K562 (cell line): ENCODE measurements around the gene GLTPD2. TPM values are rescaled to one million over a fixed set of nuclear protein-coding genes. Genes with fewer than 3 reads are reported as not detected.

Source experiments
- ARID1B ChIP-seq: fragments of 450-650 bp; IDR thresholded peaks from 2 replicates; pipeline ENCODE4 v1.6.1; 2016; ENCODE audit warnings: antibody characterized with exemption, mild to moderate bottlenecking, inconsistent platforms
- DACH1 ChIP-seq: fragments of 450-650 bp; IDR thresholded peaks from 2 replicates; pipeline ENCODE4 v1.6.1; 2018; ENCODE audit not compliant: partially characterized antibody
- ELF4 ChIP-seq: fragments of 450-650 bp; formaldehyde crosslinking; IDR thresholded peaks from 2 replicates; pipeline ENCODE4 v1.4.0; 2022; ENCODE audit warnings: missing genetic modification characterization
- FIP1L1 ChIP-seq: fragments of 200-400 bp; formaldehyde crosslinking; IDR thresholded peaks from 2 replicates; pipeline ENCODE4 v1.6.1; 2018; ENCODE audit warnings: mild to moderate bottlenecking, low read depth, low read length; ENCODE audit not compliant: poor library complexity, severe bottlenecking
- KDM2B ChIP-seq: fragments of 250-450 bp; sonication (Bioruptor Pico); IDR thresholded peaks from 2 replicates; pipeline ENCODE4 v1.8.0; 2021; ENCODE audit warnings: mild to moderate bottlenecking, moderate library complexity
- KHSRP ChIP-seq: fragments of 450-650 bp; IDR thresholded peaks from 2 replicates; pipeline ENCODE4 v1.6.1; 2017
- KLF6 ChIP-seq: fragments of 250-450 bp; sonication (Bioruptor Pico); IDR thresholded peaks from 2 replicates; pipeline ENCODE4 v1.4.0; 2020; ENCODE audit warnings: mild to moderate bottlenecking, moderate library complexity, borderline replicate concordance
- NEUROD1 ChIP-seq: fragments of 150-350 bp; IDR thresholded peaks from 2 replicates; pipeline ENCODE4 v1.6.1; 2014; ENCODE audit warnings: borderline replicate concordance, low read length, low read depth; ENCODE audit not compliant: partially characterized antibody
- NR2F6 ChIP-seq: fragments of 450-650 bp; formaldehyde crosslinking; IDR thresholded peaks from 2 replicates; pipeline ENCODE4 v1.4.0; 2020; ENCODE audit warnings: mild to moderate bottlenecking
- OTX1 ChIP-seq: fragments of 450-650 bp; formaldehyde crosslinking; IDR thresholded peaks from 2 replicates; pipeline ENCODE4 v1.4.0; 2022; ENCODE audit warnings: mild to moderate bottlenecking
- POLR2AphosphoS2 ChIP-seq: IDR thresholded peaks from 2 replicates; pipeline ENCODE4 v1.6.1; 2012; ENCODE audit warnings: low read length, improper control_type of control experiment
- RFX5 ChIP-seq: IDR thresholded peaks from 2 replicates; pipeline ENCODE4 v1.6.1; 2011; ENCODE audit warnings: low read depth, mild to moderate bottlenecking, improper control_type of control experiment, low read length
- SMAD2 ChIP-seq: fragments of 150-350 bp; IDR thresholded peaks from 2 replicates; pipeline ENCODE4 v1.6.1; 2014; ENCODE audit warnings: low read depth, mild to moderate bottlenecking, low read length
- SOX6 ChIP-seq: fragments of 450-650 bp; IDR thresholded peaks from 2 replicates; pipeline ENCODE4 v1.6.1; 2014; ENCODE audit warnings: mild to moderate bottlenecking
- SPI1 ChIP-seq: IDR thresholded peaks from 2 replicates; pipeline ENCODE4 v1.6.1; 2011; ENCODE audit warnings: low read depth, low read length, control low read depth, borderline replicate concordance
- SRSF1 ChIP-seq: fragments of 200-400 bp; formaldehyde crosslinking; IDR thresholded peaks from 2 replicates; pipeline ENCODE4 v1.6.1; 2017; ENCODE audit warnings: mild to moderate bottlenecking, low read depth, low read length, moderate library complexity
- TAF15 ChIP-seq: fragments of 200-400 bp; formaldehyde crosslinking; IDR thresholded peaks from 2 replicates; pipeline ENCODE4 v1.6.1; 2017; ENCODE audit warnings: mild to moderate bottlenecking, low read depth, low read length, moderate library complexity
- TAL1 ChIP-seq: fragments of 450-650 bp; IDR thresholded peaks from 2 replicates; pipeline ENCODE4 v1.6.1; 2016; ENCODE audit warnings: mild to moderate bottlenecking
- TCFL5 ChIP-seq: fragments of 250-450 bp; sonication (Bioruptor Pico); conservative IDR thresholded peaks from 2 replicates; pipeline ENCODE4 v1.6.1; 2021; ENCODE audit warnings: mild to moderate bottlenecking, moderate library complexity, matching md5 sums
- ZBTB1 ChIP-seq: sonication (generic); formaldehyde crosslinking; IDR thresholded peaks from 2 replicates; pipeline ENCODE4 v1.8.1; 2023; ENCODE audit warnings: missing genetic modification reagents, low read depth, mild to moderate bottlenecking, borderline replicate concordance
- ZEB2 ChIP-seq: fragments of 450-650 bp; IDR thresholded peaks from 2 replicates; pipeline ENCODE4 v1.6.1; 2016
- ZNF431 ChIP-seq: sonication (generic); formaldehyde crosslinking; IDR thresholded peaks from 2 replicates; pipeline ENCODE4 v1.8.0; 2022; ENCODE audit warnings: mild to moderate bottlenecking, missing genetic modification reagents
- ZNF79 ChIP-seq: fragments of 250-450 bp; sonication (Bioruptor Pico); IDR thresholded peaks from 2 replicates; pipeline ENCODE4 v1.4.0; 2020; ENCODE audit warnings: low read depth, mild to moderate bottlenecking, moderate library complexity
- polyA plus RNA-seq, 8 experiments: library from polyadenylated mRNA; depleted of rRNA in 4 of 8; stranded (reverse) in 5 of 8; unstranded in 3 of 8; fragments of >200 nt; fragmentation: Nextera tagmentation in 2 of 8; fragmentation: Illumina TruSeq in 1 of 8; extraction: Ambion mirVana in 2 of 8; extraction: Trizol in 1 of 8; gene quantifications; 2 replicates each; pipeline versions ENCODE4 v1.2.1 to v1.2.3, GENCODE V29; 2011 to 2014; ENCODE audit warnings: inconsistent platforms in 1 of 8, missing spikeins in 1 of 8
- total RNA-seq, 7 experiments: library from RNA; depleted of rRNA in 6 of 7; stranded (reverse); fragments of >200 nt in 6 of 7; fragmentation: Illumina TruSeq in 2 of 7; extraction: Trizol in 2 of 7; gene quantifications; 2 replicates each; pipeline versions ENCODE4 v1.2.1 to v1.2.3, GENCODE V29; 2011 to 2021; ENCODE audit warnings: low replicate concordance in 1 of 7
- TF ChIP-seq, protein P1 (sequence below): sonication (generic); formaldehyde crosslinking; IDR thresholded peaks from 2 replicates; pipeline ENCODE4 v1.8.0; 2022; ENCODE audit warnings: missing genetic modification reagents, mild to moderate bottlenecking, borderline replicate concordance
- TF ChIP-seq, protein P2 (sequence below), 2 experiments: IDR thresholded peaks; 2 replicates each; pipeline ENCODE4 v1.6.1; 2011; ENCODE audit warnings: borderline replicate concordance in 1 of 2, control low read depth in 1 of 2, low read depth in 1 of 2, low read length in 1 of 2, mild to moderate bottlenecking in 1 of 2, mixed read lengths in 1 of 2, moderate library complexity in 1 of 2; ENCODE audit not compliant: insufficient read depth in 1 of 2, insufficient read length in 1 of 2, poor library complexity in 1 of 2, severe bottlenecking in 1 of 2; ENCODE audit errors: extremely low read depth in 1 of 2
- TF ChIP-seq, protein P3 (sequence below): fragments of 450-650 bp; formaldehyde crosslinking; IDR thresholded peaks from 2 replicates; pipeline ENCODE4 v1.4.0; 2020; ENCODE audit warnings: mild to moderate bottlenecking, moderate library complexity

The GLTPD2 gene
- total and polyA plus RNA-seq, 9 of the 15 experiments (the other 6 are each of a cell fraction or from before 2014, with no cell fraction given), result not detected

DNA sequence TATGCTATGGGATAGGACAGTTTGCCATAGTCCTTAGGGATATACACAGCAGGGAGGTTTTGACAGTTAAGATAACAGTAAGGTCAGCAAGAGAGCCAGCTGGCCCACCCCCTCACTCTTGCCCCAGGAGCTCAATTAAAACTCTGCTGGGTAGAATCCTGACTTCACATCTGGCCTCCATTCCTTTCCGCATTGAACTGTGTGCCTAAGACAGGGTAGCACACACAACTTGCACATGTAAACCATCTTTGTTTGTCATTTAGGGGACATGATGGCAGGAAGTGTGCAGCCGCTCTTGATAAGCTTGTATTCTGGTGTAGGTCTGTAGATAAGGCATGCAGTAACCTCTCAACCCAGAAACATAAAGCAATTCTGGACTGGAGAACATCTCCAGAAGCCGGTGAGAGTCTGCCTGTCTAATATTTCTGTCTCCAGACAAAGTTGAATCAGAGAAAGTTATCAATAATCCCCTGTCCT, 49.6 kb downstream of the GLTPD2 start (continued):
- TF ChIP-seq TCFL5 (CRISPR knock-in tag) (no peak), ZNF79 (CRISPR knock-in tag) (no peak), RFX5 (no peak), SRSF1 (no peak), SPI1 (no peak), ZNF431 (CRISPR knock-in tag) (no peak), ARID1B (peak; percentile 85), TAL1 (peak; percentile 73; the same call in 1 of the 2 replicates), POLR2AphosphoS2 (no peak), TAF15 (no peak), DACH1 (peak; percentile 53), SMAD2 (no peak), NEUROD1 (peak; percentile 23), ZBTB1 (no peak), KDM2B (CRISPR knock-in tag) (no peak), FIP1L1 (no peak), ZEB2 (no peak), KLF6 (CRISPR knock-in tag) (no peak), SOX6 (no peak), NR2F6 (CRISPR knock-in tag) (no peak), ELF4 (no peak), OTX1 (CRISPR knock-in tag) (no peak), KHSRP (no peak)
- TF ChIP-seq, protein P1, sequence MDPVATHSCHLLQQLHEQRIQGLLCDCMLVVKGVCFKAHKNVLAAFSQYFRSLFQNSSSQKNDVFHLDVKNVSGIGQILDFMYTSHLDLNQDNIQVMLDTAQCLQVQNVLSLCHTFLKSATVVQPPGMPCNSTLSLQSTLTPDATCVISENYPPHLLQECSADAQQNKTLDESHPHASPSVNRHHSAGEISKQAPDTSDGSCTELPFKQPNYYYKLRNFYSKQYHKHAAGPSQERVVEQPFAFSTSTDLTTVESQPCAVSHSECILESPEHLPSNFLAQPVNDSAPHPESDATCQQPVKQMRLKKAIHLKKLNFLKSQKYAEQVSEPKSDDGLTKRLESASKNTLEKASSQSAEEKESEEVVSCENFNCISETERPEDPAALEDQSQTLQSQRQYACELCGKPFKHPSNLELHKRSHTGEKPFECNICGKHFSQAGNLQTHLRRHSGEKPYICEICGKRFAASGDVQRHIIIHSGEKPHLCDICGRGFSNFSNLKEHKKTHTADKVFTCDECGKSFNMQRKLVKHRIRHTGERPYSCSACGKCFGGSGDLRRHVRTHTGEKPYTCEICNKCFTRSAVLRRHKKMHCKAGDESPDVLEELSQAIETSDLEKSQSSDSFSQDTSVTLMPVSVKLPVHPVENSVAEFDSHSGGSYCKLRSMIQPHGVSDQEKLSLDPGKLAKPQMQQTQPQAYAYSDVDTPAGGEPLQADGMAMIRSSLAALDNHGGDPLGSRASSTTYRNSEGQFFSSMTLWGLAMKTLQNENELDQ (CRISPR knock-in tag), result no peak
- TF ChIP-seq, protein P2, sequence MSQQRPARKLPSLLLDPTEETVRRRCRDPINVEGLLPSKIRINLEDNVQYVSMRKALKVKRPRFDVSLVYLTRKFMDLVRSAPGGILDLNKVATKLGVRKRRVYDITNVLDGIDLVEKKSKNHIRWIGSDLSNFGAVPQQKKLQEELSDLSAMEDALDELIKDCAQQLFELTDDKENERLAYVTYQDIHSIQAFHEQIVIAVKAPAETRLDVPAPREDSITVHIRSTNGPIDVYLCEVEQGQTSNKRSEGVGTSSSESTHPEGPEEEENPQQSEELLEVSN (IDR thresholded peaks at IDR 0.05; ENCODE audit: borderline replicate concordance in 1 of 2, extremely low read depth in 1 of 2, insufficient read depth in 1 of 2, insufficient read length in 1 of 2, low read depth in 1 of 2, low read length in 1 of 2, poor library complexity in 1 of 2, severe bottlenecking in 1 of 2), result no peak
- TF ChIP-seq, protein P3, sequence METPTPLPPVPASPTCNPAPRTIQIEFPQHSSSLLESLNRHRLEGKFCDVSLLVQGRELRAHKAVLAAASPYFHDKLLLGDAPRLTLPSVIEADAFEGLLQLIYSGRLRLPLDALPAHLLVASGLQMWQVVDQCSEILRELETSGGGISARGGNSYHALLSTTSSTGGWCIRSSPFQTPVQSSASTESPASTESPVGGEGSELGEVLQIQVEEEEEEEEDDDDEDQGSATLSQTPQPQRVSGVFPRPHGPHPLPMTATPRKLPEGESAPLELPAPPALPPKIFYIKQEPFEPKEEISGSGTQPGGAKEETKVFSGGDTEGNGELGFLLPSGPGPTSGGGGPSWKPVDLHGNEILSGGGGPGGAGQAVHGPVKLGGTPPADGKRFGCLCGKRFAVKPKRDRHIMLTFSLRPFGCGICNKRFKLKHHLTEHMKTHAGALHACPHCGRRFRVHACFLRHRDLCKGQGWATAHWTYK (CRISPR knock-in tag), result no peak
